H9 (cell line): Measurements from ENCODE around the gene ZNF286A. TPM values are rescaled to one million over a fixed set of nuclear protein-coding genes. Genes with fewer than 3 reads are reported as not detected.
"Not testable (repeated sequence)": the region's sequence is repeated elsewhere in the genome, so short reads cannot be mapped to it uniquely, and the experiment has no call there.

Source experiments
- DNase-seq: peaks from one replicate; pipeline ENCODE4 v3.0.0-alpha.2; 2017
- H2AFZ ChIP-seq: one replicate; pipeline ENCODE4 v1.6.1; 2013; ENCODE audit warnings: mild to moderate bottlenecking, low read length, control low read depth, moderate library complexity
- H2AK5ac ChIP-seq: 2 replicates; pipeline ENCODE4 v1.6.1; 2013; ENCODE audit warnings: low read length, control low read depth, mixed read lengths; ENCODE audit not compliant: insufficient read length
- H2BK120ac ChIP-seq: one replicate; pipeline ENCODE4 v1.6.1; 2013; ENCODE audit warnings: low read depth, mild to moderate bottlenecking, low read length, control low read depth, inconsistent platforms; ENCODE audit not compliant: poor library complexity, severe bottlenecking
- H2BK12ac ChIP-seq: 2 replicates; pipeline ENCODE4 v1.6.1; 2013; ENCODE audit warnings: low read length, control low read depth, mixed read lengths, low read depth; ENCODE audit not compliant: insufficient read length
- H2BK15ac ChIP-seq: 2 replicates; pipeline ENCODE4 v1.6.1; 2013; ENCODE audit warnings: low read depth, low read length, control low read depth
- H2BK20ac ChIP-seq: one replicate; pipeline ENCODE4 v1.6.1; 2013; ENCODE audit warnings: low read depth, mild to moderate bottlenecking, low read length, control low read depth, inconsistent platforms; ENCODE audit not compliant: poor library complexity, severe bottlenecking
- H2BK5ac ChIP-seq: 2 replicates; pipeline ENCODE4 v1.6.1; 2013; ENCODE audit warnings: low read length, control low read depth, mixed read lengths; ENCODE audit not compliant: insufficient read length
- H3K14ac ChIP-seq: 2 replicates; pipeline ENCODE4 v1.6.1; 2013; ENCODE audit warnings: low read length, control low read depth; ENCODE audit not compliant: insufficient read depth
- H3K18ac ChIP-seq: 2 replicates; pipeline ENCODE4 v1.6.1; 2013; ENCODE audit warnings: low read depth, mild to moderate bottlenecking, mixed read lengths, low read length, control low read depth; ENCODE audit not compliant: insufficient read length
- H3K23ac ChIP-seq: 2 replicates; pipeline ENCODE4 v1.6.1; 2013; ENCODE audit warnings: low read length, control low read depth, mixed read lengths, low read depth; ENCODE audit not compliant: insufficient read length
- H3K23me2 ChIP-seq: 2 replicates; pipeline ENCODE4 v1.6.1; 2013; ENCODE audit warnings: low read depth, mild to moderate bottlenecking, mixed read lengths, low read length, control low read depth; ENCODE audit not compliant: insufficient read length, poor library complexity, severe bottlenecking
- H3K27ac ChIP-seq: 2 replicates; pipeline ENCODE4 v1.5.1; 2013; ENCODE audit warnings: low read length, control low read depth, mixed read lengths, low read depth; ENCODE audit not compliant: insufficient read length
- H3K27me3 ChIP-seq: 2 replicates; pipeline ENCODE4 v1.6.1; 2013; ENCODE audit warnings: low read length, control low read depth, inconsistent platforms; ENCODE audit not compliant: insufficient read depth
- H3K4ac ChIP-seq: 2 replicates; pipeline ENCODE4 v1.6.1; 2013; ENCODE audit warnings: low read depth, mild to moderate bottlenecking, control low read depth, inconsistent platforms, low read length, moderate library complexity
- H3K4me1 ChIP-seq: 2 replicates; pipeline ENCODE4 v1.6.1; 2013; ENCODE audit warnings: low read length, control low read depth, inconsistent platforms; ENCODE audit not compliant: insufficient read depth
- H3K4me2 ChIP-seq: 2 replicates; pipeline ENCODE4 v1.6.1; 2013; ENCODE audit warnings: low read length, control low read depth, mixed read lengths; ENCODE audit not compliant: insufficient read length, insufficient read depth
- H3K56ac ChIP-seq: 2 replicates; pipeline ENCODE4 v1.6.1; 2013; ENCODE audit warnings: low read depth, mild to moderate bottlenecking, mixed read lengths, low read length, control low read depth; ENCODE audit not compliant: insufficient read length
- H3K79me1 ChIP-seq: 2 replicates; pipeline ENCODE4 v1.6.1; 2013; ENCODE audit warnings: low read depth, mild to moderate bottlenecking, moderate library complexity, low read length, control low read depth, inconsistent platforms; ENCODE audit not compliant: insufficient read depth, poor library complexity, severe bottlenecking
- H3K79me2 ChIP-seq: 2 replicates; pipeline ENCODE4 v1.6.1; 2013; ENCODE audit warnings: low read length, control low read depth, inconsistent platforms; ENCODE audit not compliant: insufficient read depth
- H3K9ac ChIP-seq: 2 replicates; pipeline ENCODE4 v1.6.1; 2013; ENCODE audit warnings: low read length, control low read depth, mixed read lengths; ENCODE audit not compliant: insufficient read length; ENCODE audit errors: extremely low read depth
- H3K9me3 ChIP-seq: one replicate; pipeline ENCODE4 v1.6.1; 2013; ENCODE audit warnings: low read depth, low read length, inconsistent platforms; ENCODE audit not compliant: control insufficient read depth
- H3T11ph ChIP-seq: one replicate; pipeline ENCODE4 v1.6.1; 2013; ENCODE audit warnings: mild to moderate bottlenecking, low read length, control low read depth, inconsistent platforms
- H4K20me1 ChIP-seq: one replicate; pipeline ENCODE4 v1.6.1; 2013; ENCODE audit not compliant: control insufficient read depth, insufficient read length, insufficient read depth
- H4K5ac ChIP-seq: 2 replicates; pipeline ENCODE4 v1.6.1; 2013; ENCODE audit warnings: low read depth, mild to moderate bottlenecking, mixed read lengths, low read length, control low read depth; ENCODE audit not compliant: insufficient read length
- H4K8ac ChIP-seq: replicated peaks from 2 replicates; pipeline ENCODE4 v1.6.1; 2013; ENCODE audit warnings: low read length, control low read depth, mixed read lengths, low read depth; ENCODE audit not compliant: insufficient read length
- H4K91ac ChIP-seq: 2 replicates; pipeline ENCODE4 v1.6.1; 2013; ENCODE audit warnings: low read depth, mild to moderate bottlenecking, moderate library complexity, mixed read lengths, low read length, control low read depth; ENCODE audit not compliant: insufficient read length
- H3K27ac Mint-ChIP-seq, 3 experiments: 2 replicates in 2 of 3; 3 replicates in 1 of 3; pipeline ENCODE4 v1.8.0; 2020 to 2021; ENCODE audit warnings: mixed read lengths in 3 of 3, mild to moderate bottlenecking in 1 of 3, moderate library complexity in 1 of 3
- H3K27me3 Mint-ChIP-seq: 2 replicates; pipeline ENCODE4 v1.8.0; 2021; ENCODE audit warnings: low read depth, mild to moderate bottlenecking, moderate library complexity, mixed read lengths
- H3K36me3 Mint-ChIP-seq, 3 experiments: 2 replicates in 2 of 3; 3 replicates in 1 of 3; pipeline ENCODE4 v1.8.0; 2020 to 2021; ENCODE audit warnings: low read depth in 3 of 3, mixed read lengths in 3 of 3; ENCODE audit not compliant: insufficient read depth in 1 of 3
- H3K4me1 Mint-ChIP-seq, 2 experiments: 2 replicates each; pipeline ENCODE4 v1.8.0; 2020; ENCODE audit warnings: mixed read lengths in 2 of 2
- H3K4me3 Mint-ChIP-seq, 2 experiments: 2 replicates in 1 of 2; 3 replicates in 1 of 2; pipeline ENCODE4 v1.8.0; 2020 to 2021; ENCODE audit warnings: mild to moderate bottlenecking in 2 of 2, mixed read lengths in 2 of 2, moderate library complexity in 1 of 2
- H3K9me3 Mint-ChIP-seq, 2 experiments: 2 replicates in 1 of 2; 3 replicates in 1 of 2; pipeline ENCODE4 v1.8.0; 2020; ENCODE audit warnings: mild to moderate bottlenecking in 2 of 2, mixed read lengths in 2 of 2, moderate library complexity in 1 of 2
- WGBS: extraction: QIAGEN DNeasy Blood & Tissue Kit; methylation state at CpG from one replicate; pipeline ENCODE4 v1.1.7; 2013; ENCODE audit warnings: missing lambda C conversion rate, low lambda C conversion rate, mixed read lengths; ENCODE audit not compliant: insufficient read length; ENCODE audit errors: extremely low coverage; 5-methylcytosine and 5-hydroxymethylcytosine counted together
- total RNA-seq: library from RNA; stranded (reverse); gene quantifications from 2 replicates; pipeline ENCODE4 v1.2.1, GENCODE V29; 2021

Gene ZNF286A
- total RNA-seq, 1 experiment from 2014 or later, result 101 TPM

DNA sequence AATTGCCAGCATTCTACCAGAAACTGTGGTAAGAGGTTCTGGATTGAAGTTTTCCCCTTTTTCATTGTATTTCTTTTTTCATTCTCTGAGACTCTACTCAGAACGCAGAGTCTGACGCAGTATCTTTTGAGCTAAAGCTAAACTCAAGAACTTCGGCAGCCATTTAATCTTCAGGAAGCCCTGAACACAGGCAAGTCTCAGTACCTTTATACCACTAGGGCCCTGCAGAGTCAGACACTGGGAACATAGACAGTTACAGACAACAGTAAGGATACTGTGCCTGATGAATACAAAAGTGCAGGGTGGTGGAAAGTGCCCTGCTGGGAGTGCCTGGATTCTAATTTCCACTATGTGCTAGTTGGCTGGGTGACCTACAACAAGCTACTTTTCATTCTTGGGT lies 16.4 kb upstream of the ZNF286A start:
- not testable (repeated sequence) for DNase-seq, H3K4ac ChIP-seq, H3K27ac ChIP-seq, H3T11ph ChIP-seq, H3K23ac ChIP-seq, H3K23me2 ChIP-seq, H3K18ac ChIP-seq, H3K27ac Mint-ChIP-seq, H4K5ac ChIP-seq, H2BK20ac ChIP-seq, H4K91ac ChIP-seq, H3K56ac ChIP-seq, H2BK5ac ChIP-seq, H3K14ac ChIP-seq, H3K9me3 ChIP-seq, H2AFZ ChIP-seq, H3K4me1 ChIP-seq, H2BK15ac ChIP-seq, H4K20me1 ChIP-seq, H4K8ac ChIP-seq, H3K9ac ChIP-seq, H3K27me3 ChIP-seq, H2BK120ac ChIP-seq, H2AK5ac ChIP-seq, H3K79me2 ChIP-seq, H3K79me1 ChIP-seq, H3K27me3 Mint-ChIP-seq, H2BK12ac ChIP-seq, H3K9me3 Mint-ChIP-seq
- Mint-ChIP-seq H3K4me1 (peaks cover 10 to 12% of the 10 kb centered on the region in 2 experiments), H3K4me3 (peak overlapping the region; percentile 93 to 97; a peak in 4 of 5 replicates), H3K36me3 (peaks cover 8 to 22% (median 17%) of the 10 kb centered on the region in 3 experiments)
- WGBS, result no CpG with 5 or more reads among the region's 3 CpGs
- peak overlapping the region; percentile 50 for H3K4me2 ChIP-seq
